Midbrain (tissue), 1 donor: Measurements from ENCODE around the gene SLC39A12.

Source experiments
- DNase-seq: peaks from one replicate; lab custom pipeline; 2025; lab: John Stamatoyannopoulos, UW

Gene SLC39A12

DNA sequence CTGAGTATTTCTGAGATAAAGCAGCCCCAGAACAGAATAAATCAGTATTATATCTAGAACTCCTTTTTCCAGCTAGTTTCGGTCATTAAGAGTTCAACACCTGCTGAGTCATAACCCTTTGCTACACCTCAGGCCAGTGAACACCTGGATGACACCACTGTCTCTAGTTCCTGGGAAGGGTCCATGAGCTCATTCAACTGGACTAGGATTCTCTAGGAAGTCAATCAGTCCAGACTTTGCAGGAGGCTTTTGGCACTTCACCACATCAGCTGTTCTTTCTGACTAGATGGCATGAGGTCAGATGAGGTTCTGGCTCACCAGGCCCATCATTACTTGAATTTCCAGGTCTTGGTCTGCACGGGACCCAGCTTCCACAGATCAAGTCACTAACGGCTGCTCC, 11.7 kb downstream of the SLC39A12 start:
- no peak for DNase-seq

DNA sequence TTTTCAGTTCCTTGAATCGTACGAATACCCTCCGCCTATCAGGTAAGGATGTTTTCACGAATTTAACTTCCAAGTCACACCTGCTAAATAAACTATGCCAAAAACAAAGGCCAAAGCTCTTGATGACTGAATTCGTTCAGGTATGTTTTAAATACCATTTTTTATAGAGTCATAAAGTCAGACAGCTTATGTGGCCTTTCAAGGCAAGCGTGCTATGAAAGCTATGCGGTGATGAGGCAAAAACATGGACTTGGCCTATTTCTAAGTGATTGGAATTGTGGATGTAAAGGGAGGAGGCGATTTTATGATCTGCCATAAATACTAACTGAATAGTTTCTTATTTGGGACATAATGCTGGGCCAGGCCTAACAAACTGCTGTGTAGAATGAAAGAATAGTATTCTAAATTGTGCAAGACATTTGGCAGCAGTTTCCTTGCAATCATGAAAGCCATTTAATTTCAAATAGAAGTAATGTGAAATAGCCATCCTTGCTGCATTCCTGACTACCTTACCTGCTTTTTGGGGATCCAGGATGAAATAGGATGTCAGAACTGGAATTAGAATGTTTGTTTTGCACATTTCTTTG, 14.0 kb downstream of the SLC39A12 start:
- DNase-seq = no peak

DNA sequence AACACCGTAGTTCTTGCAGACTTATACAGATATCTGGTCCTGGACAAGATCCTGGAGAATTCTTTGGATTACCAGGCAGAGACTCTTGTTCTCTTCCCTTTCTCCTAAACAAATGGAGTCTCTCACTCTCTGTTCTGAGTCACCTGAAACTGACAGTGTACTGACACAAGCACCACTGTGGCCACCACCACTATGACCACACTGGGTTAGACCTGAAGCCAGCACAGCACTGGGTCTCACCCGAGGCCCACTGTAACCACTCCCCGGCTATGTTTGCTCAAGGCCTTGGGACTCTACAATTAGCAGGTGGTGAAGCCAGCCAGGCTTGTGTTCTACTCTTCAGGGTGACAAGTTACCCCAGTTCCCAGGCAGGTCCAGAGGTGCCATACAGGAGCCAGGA, 22.8 kb downstream of the SLC39A12 start:
- DNase-seq = no peak

DNA sequence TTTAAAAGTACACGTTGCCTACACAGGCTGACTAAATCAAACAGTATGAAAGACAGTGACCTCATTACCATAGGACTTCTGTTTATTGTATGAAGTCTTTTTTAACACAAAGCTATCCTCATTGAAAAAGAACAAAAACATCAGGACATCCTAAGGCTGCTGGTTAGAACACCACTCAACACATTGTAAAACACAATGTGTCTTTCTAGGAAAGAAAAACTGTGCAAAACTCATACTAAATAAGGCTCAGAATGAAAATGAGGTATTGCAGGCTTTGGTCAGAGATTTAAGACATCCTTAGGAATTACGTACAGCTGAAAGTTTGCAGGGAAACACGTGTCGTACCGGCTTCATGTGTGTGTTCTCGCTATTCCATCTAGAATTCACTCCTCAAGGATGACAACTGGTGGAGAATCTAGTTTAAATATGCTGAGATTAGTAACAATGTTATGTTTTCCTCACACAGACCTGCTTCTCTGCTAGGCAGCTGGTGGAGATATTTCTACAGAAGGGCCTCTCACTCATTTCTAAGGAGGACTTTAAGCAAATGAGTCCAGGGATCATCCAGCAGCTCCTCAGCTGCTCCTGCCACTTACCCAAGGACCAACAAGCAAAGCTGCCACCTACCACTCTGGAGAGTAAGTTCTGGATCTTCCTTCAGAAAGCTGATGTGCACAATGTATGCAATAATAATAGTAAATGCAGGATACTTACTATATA, 29.3 kb downstream of the SLC39A12 start:
- DNase-seq = no peak

DNA sequence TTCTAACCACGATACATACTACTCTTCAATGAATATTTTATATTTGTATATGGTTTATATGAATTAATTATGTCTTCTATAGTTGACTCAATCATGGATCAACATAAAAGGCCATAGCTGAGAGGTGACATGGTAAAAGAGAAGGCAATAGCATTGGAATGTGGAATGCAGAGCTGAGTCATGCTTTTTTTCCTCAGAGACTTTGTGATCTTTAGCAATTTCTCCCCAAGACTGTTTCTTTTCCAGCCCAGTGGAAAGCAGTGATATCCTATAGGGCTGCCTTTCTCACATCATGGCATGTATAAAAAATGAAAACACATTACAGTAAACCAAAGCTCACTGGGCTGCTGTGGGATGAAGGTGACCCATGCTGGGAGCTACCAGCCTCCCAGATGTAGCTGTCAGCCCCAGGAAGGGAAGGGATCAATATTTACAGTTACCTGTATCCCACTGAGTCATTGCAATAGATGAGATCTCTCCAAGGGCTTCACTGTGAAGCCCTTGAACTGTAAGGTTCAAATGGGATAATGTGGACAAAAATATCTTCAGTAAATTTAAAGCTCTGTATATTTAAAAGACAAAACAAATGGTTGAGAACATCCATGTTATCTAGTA, 30.2 kb downstream of the SLC39A12 start:
- DNase-seq = no peak

DNA sequence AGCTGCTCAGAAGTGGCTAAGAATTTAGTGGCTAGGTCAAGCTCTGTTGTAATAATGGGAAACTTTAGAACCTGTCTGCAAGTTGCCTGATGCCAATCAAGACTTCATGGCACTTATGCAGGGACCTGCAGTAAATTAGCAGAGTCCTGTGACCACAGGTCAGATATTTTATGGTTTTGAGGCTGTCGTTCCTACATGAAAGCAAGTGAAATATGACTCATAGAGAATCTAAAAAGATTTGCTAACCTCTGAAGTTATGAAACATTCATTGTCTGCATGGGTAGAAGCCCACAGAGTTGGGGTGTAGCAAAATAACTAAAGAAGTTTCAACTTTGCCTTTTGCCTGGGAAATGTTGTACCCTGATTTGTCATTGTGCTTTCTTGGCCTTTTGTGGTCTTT, 32.3 kb downstream of the SLC39A12 start:
- no peak for DNase-seq

DNA sequence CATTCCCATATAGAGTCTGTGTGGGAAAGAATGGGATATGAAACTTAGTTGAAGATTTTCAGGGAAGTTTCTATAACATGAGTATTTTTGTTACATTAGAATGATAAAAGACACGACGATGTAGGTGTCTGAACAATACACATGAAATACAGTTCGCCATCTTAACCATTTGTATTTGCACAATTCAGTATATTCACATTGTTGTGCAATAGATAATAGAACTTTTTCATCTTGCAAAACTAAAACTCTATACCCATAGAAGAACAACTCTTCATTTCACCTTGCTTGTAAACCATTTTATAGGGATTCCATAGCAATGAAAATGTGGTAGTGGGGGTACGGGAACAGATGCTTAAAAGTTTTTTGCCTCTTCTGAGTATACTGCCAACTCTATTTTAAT, 32.8 kb downstream of the SLC39A12 start:
- no peak for DNase-seq

DNA sequence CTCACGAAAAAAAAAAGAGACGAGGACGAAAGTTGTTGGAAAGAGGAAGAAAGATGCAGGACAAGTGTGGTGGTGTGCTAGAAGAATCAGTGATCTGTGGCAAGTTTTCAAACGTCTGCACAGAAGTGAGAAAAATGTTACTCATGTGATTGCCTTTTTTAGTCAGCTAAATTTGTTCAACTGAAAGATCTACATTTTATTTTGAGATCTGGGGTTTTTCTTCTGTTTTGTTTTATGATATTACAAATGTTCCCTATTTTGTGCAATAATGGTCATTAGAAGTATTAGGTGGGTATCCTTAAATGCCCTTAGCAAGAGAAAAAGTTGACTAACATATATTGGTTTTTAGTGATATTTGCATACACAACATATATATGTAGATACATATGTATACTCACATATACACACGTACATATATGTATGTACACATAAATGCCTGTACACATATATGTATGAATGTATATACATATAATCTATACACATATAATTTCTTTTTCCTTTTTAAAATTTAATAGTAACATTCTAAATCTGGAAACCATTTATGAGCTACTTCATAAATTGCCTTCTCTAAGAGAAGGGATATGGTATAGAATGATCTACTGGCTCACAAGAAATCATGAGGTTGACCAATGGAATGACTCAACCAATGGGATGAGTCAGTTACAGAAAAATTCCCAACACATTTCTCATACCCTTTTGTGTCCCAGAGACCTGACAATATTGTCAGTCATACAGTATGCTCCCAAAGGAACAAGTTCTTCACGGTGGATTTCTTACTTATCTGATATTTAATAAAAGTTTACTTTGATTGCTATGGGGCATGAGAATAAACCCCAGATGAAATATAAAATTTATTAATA, 38.4 kb downstream of the SLC39A12 start:
- no peak for DNase-seq

DNA sequence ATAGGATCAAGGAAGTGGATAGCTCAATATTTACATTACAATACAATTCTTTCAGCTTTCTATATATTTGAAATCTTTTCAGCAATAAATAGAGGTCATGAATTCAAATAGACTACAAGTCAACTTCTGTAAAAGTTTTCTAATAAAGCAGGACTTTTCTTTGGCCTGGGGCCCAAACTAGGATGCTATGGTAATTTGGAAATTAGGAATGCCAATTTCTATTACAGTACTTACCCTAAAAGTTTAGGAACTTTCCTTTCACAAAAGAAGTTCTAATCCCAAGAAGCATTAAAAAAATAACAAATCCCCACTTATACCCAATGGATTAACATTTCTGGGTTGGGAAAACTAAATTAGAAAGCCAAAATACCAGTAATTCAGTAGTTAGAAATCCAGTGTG, 40.5 kb downstream of the SLC39A12 start:
- no peak for DNase-seq

DNA sequence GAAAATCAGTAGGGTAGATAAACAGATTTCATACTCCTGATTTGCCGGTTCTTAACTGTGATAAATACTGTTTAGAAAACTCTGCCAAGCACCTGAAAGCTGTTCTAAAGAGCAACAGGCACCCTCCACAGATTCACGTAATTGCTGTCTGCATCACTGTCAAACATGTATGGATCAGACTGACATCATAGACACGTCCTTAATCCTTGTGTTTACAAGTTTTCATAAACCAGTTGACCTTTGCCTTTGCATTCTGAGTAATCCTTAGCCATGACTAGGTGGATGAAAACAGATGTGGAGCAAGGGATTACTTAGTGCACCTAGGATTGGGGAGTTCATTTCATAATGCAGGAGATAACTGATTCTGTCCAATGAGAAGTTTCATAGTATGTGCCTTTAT, 41.6 kb downstream of the SLC39A12 start:
- DNase-seq = no peak

DNA sequence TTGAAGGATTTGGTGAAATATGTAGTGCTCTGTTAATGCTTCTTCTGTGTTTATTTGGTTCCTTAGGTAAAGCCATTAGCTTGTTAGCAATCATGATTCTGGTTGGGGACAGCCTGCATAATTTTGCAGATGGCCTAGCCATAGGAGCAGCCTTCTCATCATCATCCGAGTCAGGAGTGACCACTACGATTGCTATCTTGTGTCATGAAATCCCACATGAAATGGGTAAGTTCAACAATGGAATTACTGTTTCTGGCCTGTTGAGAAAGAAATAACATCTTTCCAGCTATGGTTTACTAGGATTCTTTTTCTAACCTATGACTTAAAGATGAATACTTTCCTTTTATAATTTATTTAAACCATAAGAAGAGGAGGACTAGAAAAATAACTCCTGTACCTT, 48.9 kb downstream of the SLC39A12 start:
- no peak for DNase-seq

DNA sequence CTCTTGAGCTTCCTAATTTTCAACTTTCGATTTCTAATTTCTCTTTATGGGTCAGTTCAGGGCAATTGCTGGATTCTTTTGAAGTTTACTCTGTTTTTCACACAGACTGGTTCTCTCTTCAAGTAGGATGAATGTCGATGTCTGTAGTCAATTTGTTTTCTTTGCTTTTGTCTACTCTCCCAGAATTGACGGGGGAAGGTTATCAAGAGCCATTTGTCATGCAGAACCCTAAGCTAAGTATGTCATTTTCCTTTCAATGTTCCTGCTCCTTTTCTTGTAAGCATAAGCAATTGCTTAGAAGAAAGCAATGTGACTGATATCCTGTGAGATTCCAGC, 53.7 kb downstream of the SLC39A12 start:
- DNase-seq = no peak

DNA sequence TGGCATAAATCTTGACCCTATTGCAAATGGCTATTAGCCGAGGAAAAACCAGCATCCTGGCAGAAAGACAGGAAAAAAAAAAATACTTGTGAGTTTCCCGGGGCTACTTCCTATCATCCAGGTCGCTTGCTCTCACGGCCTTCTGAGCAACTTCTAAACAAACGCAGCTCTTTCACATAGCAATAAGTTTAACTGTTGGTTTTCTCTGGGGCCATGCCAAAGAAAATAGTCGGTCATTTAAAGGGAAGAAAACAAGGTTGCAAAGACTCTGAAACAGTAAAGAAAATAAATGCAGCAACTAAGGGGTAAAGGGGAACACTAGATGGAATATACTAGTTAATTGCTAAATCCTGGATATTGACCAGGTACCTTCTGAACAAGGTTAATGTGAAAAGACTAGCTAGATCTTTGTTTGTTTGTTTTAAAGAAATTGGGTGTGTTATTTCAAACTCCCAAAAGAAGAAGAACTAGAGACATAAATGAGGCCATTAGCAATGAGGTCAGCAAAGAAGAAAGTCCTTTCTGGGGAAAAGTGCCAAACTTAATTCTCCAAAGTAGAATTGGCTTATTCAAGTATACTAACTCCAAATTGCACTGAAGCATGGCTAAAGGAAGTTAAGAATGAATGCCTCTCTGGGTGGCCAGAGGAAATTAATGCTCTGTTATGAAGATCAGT, 54.2 kb downstream of the SLC39A12 start:
- DNase-seq = peak; percentile 56

DNA sequence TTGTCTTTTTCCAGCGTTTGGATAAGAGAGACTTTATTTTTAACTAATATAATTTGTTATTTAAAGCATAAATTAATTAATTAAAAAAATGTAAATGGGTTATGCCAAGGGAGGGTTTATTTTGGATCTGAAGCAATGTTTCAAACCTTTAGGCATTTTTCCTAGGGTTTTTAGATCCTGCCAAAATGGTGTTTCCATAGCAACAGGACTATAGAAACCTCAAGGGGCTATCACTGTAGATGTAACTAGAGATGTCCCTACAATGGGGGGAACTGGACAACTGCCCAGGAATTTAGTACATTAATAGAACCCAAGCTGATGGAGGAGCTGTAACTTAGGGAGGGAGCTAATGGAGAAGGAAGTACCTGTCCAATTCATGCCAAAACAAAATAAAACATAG, 57.3 kb downstream of the SLC39A12 start:
- DNase-seq = no peak

DNA sequence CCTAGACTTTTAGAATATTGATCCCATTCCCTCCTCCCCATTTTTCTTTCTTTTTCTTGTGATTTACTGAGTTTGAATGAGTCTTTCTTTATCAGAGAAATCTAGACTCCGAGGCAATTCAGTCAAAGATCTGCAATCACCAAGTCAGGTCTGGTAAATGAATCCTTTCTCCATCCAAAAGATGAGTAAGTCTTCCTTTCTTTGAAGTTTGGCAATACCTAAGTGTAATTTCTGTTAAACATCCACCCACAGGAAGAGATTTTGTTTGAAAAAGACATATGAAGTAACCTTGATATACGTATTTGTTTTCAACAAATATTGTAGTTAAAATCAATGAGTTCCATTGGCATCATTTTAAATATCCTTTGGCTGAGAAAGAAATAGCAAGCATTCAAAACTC, 58.3 kb downstream of the SLC39A12 start:
- no peak for DNase-seq

DNA sequence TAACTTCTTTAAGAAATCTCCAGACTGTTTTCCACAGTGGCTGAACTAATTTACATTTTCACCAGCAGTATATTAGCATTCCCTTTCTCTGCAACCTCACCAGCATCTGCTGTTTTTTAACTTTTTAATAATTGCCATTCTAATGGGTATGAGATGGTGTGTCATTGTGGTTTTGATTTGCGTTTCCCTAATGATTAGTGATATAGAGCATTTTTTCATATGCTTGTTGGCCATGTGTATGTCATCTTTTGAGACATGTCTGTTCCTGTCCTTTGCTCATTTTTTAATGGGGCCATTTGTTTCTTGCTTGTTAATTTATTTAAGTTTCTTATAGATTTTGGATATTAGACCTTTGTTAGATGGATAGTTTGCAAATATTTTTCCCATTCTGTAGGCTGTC, 68.8 kb downstream of the SLC39A12 start:
- DNase-seq = no peak

DNA sequence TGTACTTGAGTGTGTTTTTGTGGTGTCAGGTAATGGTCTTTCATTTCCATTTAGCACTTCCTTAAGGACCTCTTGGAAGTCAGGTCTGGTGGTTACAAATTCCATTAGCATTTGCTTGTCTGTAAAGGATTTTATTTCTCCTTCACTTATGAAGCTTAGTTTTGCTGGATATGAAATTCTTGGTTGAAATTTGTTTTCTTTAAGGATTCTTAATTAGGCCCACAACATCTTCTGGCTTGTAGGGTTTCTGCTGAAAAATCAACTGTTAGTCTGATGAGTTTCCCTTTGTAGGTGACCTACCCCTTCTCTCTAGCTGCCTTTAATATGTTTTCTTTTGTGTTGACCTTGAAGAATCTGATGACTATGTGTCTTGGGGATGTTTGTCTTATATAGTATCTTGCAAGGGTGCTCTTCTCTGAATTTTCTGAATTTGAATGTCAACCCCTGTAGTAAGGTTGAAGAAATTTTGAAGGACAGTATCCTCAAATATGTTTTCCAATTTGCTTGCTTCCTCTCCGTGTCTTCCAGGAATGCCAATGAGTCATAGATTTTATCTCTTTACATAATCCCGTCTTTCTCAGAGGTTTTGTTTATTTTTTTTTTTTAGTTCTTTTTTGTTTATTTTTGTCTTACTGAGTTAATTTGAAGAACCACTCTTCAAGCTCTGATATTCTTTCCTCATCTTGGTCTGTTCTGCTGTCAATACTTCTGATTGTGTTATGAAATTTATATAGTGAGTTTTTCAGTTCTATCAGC, 70.2 kb downstream of the SLC39A12 start:
- DNase-seq = no peak

DNA sequence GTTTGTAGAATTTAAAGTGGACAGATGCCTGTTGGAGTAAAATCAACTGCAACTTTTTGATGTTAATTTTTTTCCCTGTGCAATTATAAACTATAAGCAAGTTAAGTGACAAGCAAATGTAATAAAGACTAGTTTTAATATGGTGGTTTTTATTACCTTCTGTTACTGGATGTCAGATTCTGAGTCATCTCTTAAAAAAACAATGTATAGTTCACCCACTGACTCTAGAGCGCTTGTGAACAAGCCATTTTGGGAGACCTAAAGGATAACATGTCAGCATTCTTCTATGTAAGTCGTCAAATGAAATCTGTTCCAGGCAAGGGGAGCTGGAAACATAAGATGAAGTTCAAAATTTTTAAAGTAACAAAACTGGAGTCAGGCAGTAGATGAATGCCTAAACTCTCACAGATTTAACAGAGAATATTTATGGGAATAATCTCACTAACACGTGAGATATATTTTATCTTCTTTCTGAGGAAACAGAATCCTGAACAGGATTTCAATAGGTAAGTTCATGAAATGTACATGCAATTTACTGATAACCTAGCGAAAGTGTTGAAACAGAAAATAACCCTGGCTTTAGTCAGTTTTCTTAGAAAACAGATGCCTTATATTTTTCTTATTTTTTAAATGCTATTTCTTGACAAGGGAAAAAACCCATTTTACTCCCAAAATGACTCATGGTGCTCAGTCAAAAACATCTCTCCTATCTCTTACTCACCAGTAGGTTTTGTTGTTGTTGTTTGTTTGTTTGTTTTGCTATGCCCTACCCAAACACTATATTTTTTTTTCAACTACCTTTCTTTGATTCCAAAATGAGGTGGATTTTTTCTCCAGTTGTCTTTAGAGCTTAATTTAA, 91.7 kb downstream of the SLC39A12 start:
- no peak for DNase-seq

DNA sequence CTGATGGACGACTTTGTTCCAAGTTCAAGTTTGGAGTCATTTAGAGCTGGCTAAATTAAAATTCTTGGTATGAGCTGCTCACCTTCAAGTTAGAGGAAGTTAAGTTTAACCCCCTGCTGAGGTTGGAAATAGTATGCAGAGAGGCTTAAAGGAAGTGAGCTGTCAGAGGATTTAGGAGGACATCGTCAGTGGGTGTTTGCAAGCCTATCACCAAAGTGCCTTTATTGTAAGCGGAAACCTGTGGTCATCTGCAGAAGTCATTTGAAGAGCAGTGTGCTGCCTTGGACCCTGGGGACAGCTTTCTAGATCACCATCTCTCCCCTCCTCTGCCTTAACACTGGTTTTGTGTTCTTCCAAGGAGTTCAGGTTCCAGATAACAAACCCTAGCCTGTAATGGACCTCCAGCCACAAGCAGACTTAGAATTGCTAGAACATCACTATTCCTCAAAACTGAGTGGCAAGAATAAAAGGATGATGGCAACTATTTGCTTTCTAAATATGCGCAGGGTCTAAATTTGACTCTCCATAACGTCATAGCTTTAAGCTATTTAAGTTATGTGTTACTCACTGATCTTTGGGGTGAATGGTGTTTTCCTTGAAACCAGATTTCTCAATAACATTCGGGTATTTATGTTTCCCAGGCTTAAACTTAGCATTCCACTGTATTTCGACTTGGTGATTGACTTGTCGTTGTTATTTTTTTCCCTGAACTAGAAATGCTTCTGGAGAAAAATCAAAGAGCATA, 93.4 kb downstream of the SLC39A12 start:
- DNase-seq = no peak

DNA sequence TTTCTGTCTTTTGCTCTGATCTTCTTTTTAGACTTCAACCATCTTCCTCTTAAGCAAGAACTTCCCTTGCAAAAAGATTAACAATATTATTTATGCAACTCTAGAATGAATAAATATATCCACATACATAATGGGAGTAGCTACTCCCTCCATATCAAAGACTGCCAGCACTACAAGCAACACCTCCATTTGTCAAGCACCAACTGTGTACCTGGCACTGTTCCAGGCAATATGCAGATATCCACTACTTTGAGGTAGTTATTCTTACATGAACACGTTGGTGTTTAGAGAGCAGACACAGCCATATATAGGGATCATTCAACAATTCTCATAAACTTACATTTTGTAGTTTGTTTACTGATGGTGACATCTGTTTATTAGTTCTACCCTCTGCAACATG, 104.9 kb downstream of the SLC39A12 start:
- DNase-seq = no peak
